Measurements from ENCODE around the gene DBN1. TPM values are rescaled to one million over a fixed set of nuclear protein-coding genes. Genes with fewer than 3 reads are reported as not detected.
"Not testable (repeated sequence)": the region's sequence is repeated elsewhere in the genome, so short reads cannot be mapped to it uniquely, and the experiment has no call there.

Gene DBN1
- total RNA-seq, 6 experiments from 2014 or later, result 346 to 394 (median 358) TPM

- no peak for DNase-seq
- H3K4me1 Mint-ChIP-seq (ENCODE audit: low read depth), result peaks cover 39% of the 10 kb centered on the region
- peak; percentile 43 for TF ChIP-seq CTCF (IDR thresholded peaks at IDR 0.05)
- H3K36me3 Mint-ChIP-seq (ENCODE audit: low read depth), result peaks cover 45% of the 10 kb centered on the region
- H3K9me3 Mint-ChIP-seq, result no peaks in the 10 kb centered on the region; the same call in none of the 2 replicates
- no peak overlapping the region for H3K4me3 Mint-ChIP-seq
- H3K27ac Mint-ChIP-seq, result no peak overlapping the region
- H3K27me3 Mint-ChIP-seq (ENCODE audit: insufficient read depth), result peaks cover 24% of the 10 kb centered on the region
These were observed 14.5 kb upstream of the DBN1 start for GRCh38 chr5:177487975-177488374.

GRCh38 chr5:177487144-177487543, 13.7 kb upstream of the DBN1 start:
- TF ChIP-seq CTCF (IDR thresholded peaks at IDR 0.05), result no peak
- no peak for DNase-seq
- Mint-ChIP-seq H3K9me3 (peaks cover 4% of the 10 kb centered on the region), H3K27ac (peak overlapping the region; percentile 56), H3K4me3 (no peak overlapping the region), H3K27me3 (ENCODE audit: insufficient read depth) (peaks cover 29% of the 10 kb centered on the region), H3K36me3 (ENCODE audit: low read depth) (peaks cover 47% of the 10 kb centered on the region), H3K4me1 (ENCODE audit: low read depth) (peaks cover 42% of the 10 kb centered on the region)

- Mint-ChIP-seq H3K4me1 (ENCODE audit: low read depth) (peaks cover 49% of the 10 kb centered on the region), H3K27me3 (ENCODE audit: insufficient read depth) (peaks cover 31% of the 10 kb centered on the region), H3K9me3 (peaks cover 4% of the 10 kb centered on the region), H3K4me3 (no peak overlapping the region), H3K27ac (no peak overlapping the region), H3K36me3 (ENCODE audit: low read depth) (peaks cover 52% of the 10 kb centered on the region)
- DNase-seq, result no peak
- TF ChIP-seq CTCF (IDR thresholded peaks at IDR 0.05), result no peak
These were observed 12.8 kb upstream of the DBN1 start for GRCh38 chr5:177486256-177486655.

- peaks cover 49% of the 10 kb centered on the region for H3K4me1 Mint-ChIP-seq (ENCODE audit: low read depth)
- peaks cover 33% of the 10 kb centered on the region for H3K27me3 Mint-ChIP-seq (ENCODE audit: insufficient read depth)
- H3K36me3 Mint-ChIP-seq (ENCODE audit: low read depth), result peaks cover 49% of the 10 kb centered on the region
- not testable (repeated sequence) for H3K4me3 Mint-ChIP-seq, H3K9me3 Mint-ChIP-seq, DNase-seq
- peak overlapping the region; percentile 75 for H3K27ac Mint-ChIP-seq
These were observed 12.3 kb upstream of the DBN1 start for GRCh38 chr5:177485753-177486152.

GRCh38 chr5:177484902-177485549, 11.6 kb upstream of the DBN1 start:
- Mint-ChIP-seq H3K27me3 (ENCODE audit: insufficient read depth) (peaks cover 37% of the 10 kb centered on the region), H3K9me3 (peaks cover 4% of the 10 kb centered on the region), H3K4me3 (peak overlapping the region; percentile 49; the same call in 1 of the 2 replicates), H3K36me3 (ENCODE audit: low read depth) (peaks cover 51% of the 10 kb centered on the region), H3K4me1 (ENCODE audit: low read depth) (peaks cover 53% of the 10 kb centered on the region), H3K27ac (peak overlapping the region; percentile 75)
- no peak for DNase-seq
- TF ChIP-seq CTCF (IDR thresholded peaks at IDR 0.05), result no peak

GRCh38 chr5:177483994-177484901, 10.8 kb upstream of the DBN1 start:
- TF ChIP-seq CTCF (IDR thresholded peaks at IDR 0.05), result no peak
- Mint-ChIP-seq H3K9me3 (peaks cover 10% of the 10 kb centered on the region), H3K36me3 (ENCODE audit: low read depth) (peaks cover 58% of the 10 kb centered on the region), H3K27ac (peak overlapping the region; percentile 75), H3K4me1 (ENCODE audit: low read depth) (peaks cover 60% of the 10 kb centered on the region), H3K27me3 (ENCODE audit: insufficient read depth) (peaks cover 44% of the 10 kb centered on the region), H3K4me3 (peak overlapping the region; percentile 49)
- no peak for DNase-seq

Data from HFFc6 (cell line).